PC-3 (cell line): ENCODE results near the gene SH3GL2. TPM values are rescaled to one million over a fixed set of nuclear protein-coding genes. Genes with fewer than 3 reads are reported as not detected.

ENCODE experiments used
- ATAC-seq: fragments of 200-7000 bp; cut with Tn5 transposase; 2 replicates; pipeline ENCODE4 v1.9.1; 2020; ENCODE audit warnings: mild to moderate bottlenecking, moderate library complexity
- BruUV-seq: library from RNA; stranded (reverse); fragments of 400-500 nt; replicated peaks from 2 replicates; lab custom pipeline; 2021; lab: Mats Ljungman, UMichigan
- CTCF ChIA-PET: fragments of 300-600 bp; sonication (Branson Sonifier 250); formaldehyde crosslinking; loops from one replicate; lab custom pipeline; 2022; ENCODE audit warnings: antibody characterized with exemption; lab: Charles Lee
- POLR2A ChIA-PET: fragments of 300-600 bp; sonication (Branson Sonifier 250); formaldehyde crosslinking; loops from one replicate; lab custom pipeline; 2022; ENCODE audit warnings: antibody characterized with exemption; ENCODE audit not compliant: unreplicated experiment; lab: Charles Lee
- DNase-seq: peaks from one replicate; pipeline ENCODE4 v3.0.0-alpha.2; 2015
- H2AFZ ChIP-seq: fragments of 300-600 bp; sonication (generic); 2 replicates; pipeline ENCODE4 v1.6.0; 2016; ENCODE audit warnings: antibody characterized with exemption, low read length
- H3F3A ChIP-seq: fragments of 300-600 bp; sonication (generic); one replicate; pipeline ENCODE4 v1.6.0; 2017; ENCODE audit warnings: antibody characterized with exemption, low read length, control low read depth, mild to moderate bottlenecking; ENCODE audit not compliant: unreplicated experiment
- H3K27ac ChIP-seq: fragments of 300-600 bp; sonication (generic); 2 replicates; pipeline ENCODE4 v1.5.1; 2016; ENCODE audit warnings: mild to moderate bottlenecking, low read length
- H3K27me3 ChIP-seq: fragments of 300-600 bp; sonication (generic); 2 replicates; pipeline ENCODE4 v1.6.1; 2016; ENCODE audit warnings: low read length, mixed read lengths
- H3K36me3 ChIP-seq: fragments of 300-600 bp; sonication (generic); 2 replicates; pipeline ENCODE4 v1.6.1; 2016; ENCODE audit warnings: low read depth, mixed run types, low read length, mixed read lengths
- H3K4me1 ChIP-seq: fragments of 300-600 bp; sonication (generic); 2 replicates; pipeline ENCODE4 v1.5.1; 2016; ENCODE audit warnings: low read length; ENCODE audit not compliant: insufficient read depth
- H3K4me2 ChIP-seq: fragments of 300-600 bp; sonication (generic); 2 replicates; pipeline ENCODE4 v1.6.0; 2016; ENCODE audit warnings: low read length
- H3K4me3 ChIP-seq: fragments of 300-600 bp; sonication (generic); 2 replicates; pipeline ENCODE4 v1.5.1; 2016; ENCODE audit warnings: mild to moderate bottlenecking, low read length, mixed read lengths
- H3K79me2 ChIP-seq: fragments of 300-600 bp; sonication (generic); 2 replicates; pipeline ENCODE4 v1.6.1; 2017; ENCODE audit warnings: low read length, mixed read lengths
- H3K9ac ChIP-seq: fragments of 300-600 bp; sonication (generic); 2 replicates; pipeline ENCODE4 v1.6.0; 2016; ENCODE audit warnings: mild to moderate bottlenecking, low read length
- H3K9me2 ChIP-seq: fragments of 300-600 bp; sonication (generic); replicated peaks from 2 replicates; pipeline ENCODE4 v1.6.1; 2016; ENCODE audit warnings: mixed run types, low read length, mixed read lengths
- H3K9me3 ChIP-seq: fragments of 300-600 bp; sonication (generic); 2 replicates; pipeline ENCODE4 v1.6.1; 2016; ENCODE audit warnings: low read length, mixed read lengths
- H4K20me1 ChIP-seq: fragments of 300-600 bp; sonication (generic); 2 replicates; pipeline ENCODE4 v1.6.1; 2016; ENCODE audit warnings: low read length, mixed read lengths
- EZH2 ChIP-seq: fragments of 300-600 bp; sonication (generic); IDR thresholded peaks from one replicate; pipeline ENCODE4 v1.6.1; 2017; ENCODE audit warnings: antibody characterized with exemption, mild to moderate bottlenecking, low read length; ENCODE audit not compliant: unreplicated experiment
- EZH2phosphoT487 ChIP-seq: fragments of 300-600 bp; sonication (generic); IDR thresholded peaks from 2 replicates; pipeline ENCODE4 v1.6.1; 2018; ENCODE audit warnings: mild to moderate bottlenecking, antibody characterized with exemption, low read length, borderline replicate concordance
- intact Hi-C: fragments of 100-400 bp; cut with micrococcal nuclease; formaldehyde crosslinking; loops from 2 replicates; pipeline ENCODE4 v1.9.0; 2023
- total RNA-seq: library from RNA; depleted of rRNA; stranded (reverse); fragments of >200 nt; gene quantifications from 2 replicates; pipeline ENCODE4 v1.2.3, GENCODE V29; 2014
- TF ChIP-seq, protein P1 (sequence below): fragments of 300-600 bp; sonication (generic); conservative IDR thresholded peaks from 2 replicates; pipeline ENCODE4 v1.5.1; 2017; ENCODE audit warnings: antibody characterized with exemption, low read depth, mild to moderate bottlenecking, low read length

Gene SH3GL2
- total RNA-seq, 1 experiment from 2014 or later: 2.9 TPM

DNA sequence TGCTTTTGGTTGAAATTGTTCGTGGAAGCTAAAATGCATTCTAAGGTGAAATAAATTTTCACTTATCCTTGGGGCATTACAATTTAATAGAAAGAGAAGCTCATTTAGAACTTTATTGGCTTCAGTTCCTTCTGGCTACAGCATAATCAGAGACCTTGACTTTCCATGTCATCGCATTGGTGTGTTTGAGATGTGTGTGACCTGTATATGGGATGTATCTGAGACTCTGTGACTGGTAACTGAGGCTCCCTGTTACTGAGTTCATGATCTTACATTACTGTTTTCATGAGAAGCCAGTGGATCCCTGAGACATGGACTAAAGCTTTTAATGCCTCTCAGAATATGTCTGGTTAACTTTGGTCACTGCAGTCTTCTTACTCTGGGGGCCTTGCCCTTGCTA, 32.5 kb downstream of the SH3GL2 start:
- Histone ChIP-seq H3K4me1 (peaks cover 36% of the 10 kb centered on the region), H3K4me2 (no peak overlapping the region), H4K20me1 (no peaks in the 10 kb centered on the region), H3K27me3 (no peaks in the 10 kb centered on the region), H3K79me2 (no peaks in the 10 kb centered on the region), H2AFZ (no peak overlapping the region), H3K4me3 (no peak overlapping the region), H3K9me3 (no peaks in the 10 kb centered on the region), H3K9ac (no peak overlapping the region), H3K9me2 (no peaks in the 10 kb centered on the region), H3K27ac (no peak overlapping the region), H3K36me3 (no peaks in the 10 kb centered on the region), H3F3A (no peaks in the 10 kb centered on the region)
- intact Hi-C loops: no loop called here
- no TSS peak for BruUV-seq
- no peak for TF ChIP-seq EZH2
- TF ChIP-seq EZH2phosphoT487: no peak
- TF ChIP-seq, protein P1, sequence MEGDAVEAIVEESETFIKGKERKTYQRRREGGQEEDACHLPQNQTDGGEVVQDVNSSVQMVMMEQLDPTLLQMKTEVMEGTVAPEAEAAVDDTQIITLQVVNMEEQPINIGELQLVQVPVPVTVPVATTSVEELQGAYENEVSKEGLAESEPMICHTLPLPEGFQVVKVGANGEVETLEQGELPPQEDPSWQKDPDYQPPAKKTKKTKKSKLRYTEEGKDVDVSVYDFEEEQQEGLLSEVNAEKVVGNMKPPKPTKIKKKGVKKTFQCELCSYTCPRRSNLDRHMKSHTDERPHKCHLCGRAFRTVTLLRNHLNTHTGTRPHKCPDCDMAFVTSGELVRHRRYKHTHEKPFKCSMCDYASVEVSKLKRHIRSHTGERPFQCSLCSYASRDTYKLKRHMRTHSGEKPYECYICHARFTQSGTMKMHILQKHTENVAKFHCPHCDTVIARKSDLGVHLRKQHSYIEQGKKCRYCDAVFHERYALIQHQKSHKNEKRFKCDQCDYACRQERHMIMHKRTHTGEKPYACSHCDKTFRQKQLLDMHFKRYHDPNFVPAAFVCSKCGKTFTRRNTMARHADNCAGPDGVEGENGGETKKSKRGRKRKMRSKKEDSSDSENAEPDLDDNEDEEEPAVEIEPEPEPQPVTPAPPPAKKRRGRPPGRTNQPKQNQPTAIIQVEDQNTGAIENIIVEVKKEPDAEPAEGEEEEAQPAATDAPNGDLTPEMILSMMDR: no peak
- no peak for DNase-seq
- ChIA-PET POLR2A (interaction anchor here (0.6 kb wide), 1 partner anchor 91 kb away, joined by 3 read pairs; no protein-coding TSS in a partner anchor), CTCF (no interaction called here)
- ATAC-seq: no peak

DNA sequence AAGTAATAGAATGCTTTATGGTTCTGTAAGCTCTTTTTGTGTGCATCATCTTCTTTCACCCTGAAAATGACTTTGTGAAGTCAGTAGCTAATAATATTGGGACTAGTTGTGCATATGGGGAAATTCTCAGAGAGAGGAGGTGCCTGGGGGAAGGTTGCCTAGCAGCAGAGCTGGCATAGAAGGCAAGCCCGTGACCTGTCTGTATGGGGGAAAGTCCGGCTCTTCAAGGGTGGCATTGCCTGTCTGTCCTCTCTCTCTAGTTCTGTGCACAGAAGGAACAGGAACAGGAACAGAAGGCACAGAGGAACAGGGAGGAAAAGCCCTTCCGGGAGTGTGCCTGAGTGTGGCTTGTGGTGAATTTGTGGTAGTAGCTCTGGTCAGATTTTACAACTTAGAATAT, 33.1 kb downstream of the SH3GL2 start:
- H4K20me1 ChIP-seq: no peaks in the 10 kb centered on the region
- H3K36me3 ChIP-seq: no peaks in the 10 kb centered on the region
- DNase-seq: no peak
- peaks cover 37% of the 10 kb centered on the region for H3K4me1 ChIP-seq
- CTCF ChIA-PET: no interaction called here
- H3K79me2 ChIP-seq: no peaks in the 10 kb centered on the region
- H3K4me3 ChIP-seq: no peak overlapping the region
- no peak overlapping the region for H3K27ac ChIP-seq
- no TSS peak for BruUV-seq
- no peak overlapping the region for H2AFZ ChIP-seq
- no peaks in the 10 kb centered on the region for H3K9me2 ChIP-seq
- POLR2A ChIA-PET: interaction anchor here (0.6 kb wide), 1 partner anchor 1855 kb away, joined by 4 read pairs; no protein-coding TSS in a partner anchor
- no peaks in the 10 kb centered on the region for H3F3A ChIP-seq
- no peaks in the 10 kb centered on the region for H3K27me3 ChIP-seq
- TF ChIP-seq EZH2phosphoT487: no peak
- TF ChIP-seq, protein P1: no peak
- no peak for TF ChIP-seq EZH2
- no peak for ATAC-seq
- H3K9ac ChIP-seq: no peak overlapping the region
- no peaks in the 10 kb centered on the region for H3K9me3 ChIP-seq
- H3K4me2 ChIP-seq: no peak overlapping the region
- intact Hi-C loops: no loop called here

DNA sequence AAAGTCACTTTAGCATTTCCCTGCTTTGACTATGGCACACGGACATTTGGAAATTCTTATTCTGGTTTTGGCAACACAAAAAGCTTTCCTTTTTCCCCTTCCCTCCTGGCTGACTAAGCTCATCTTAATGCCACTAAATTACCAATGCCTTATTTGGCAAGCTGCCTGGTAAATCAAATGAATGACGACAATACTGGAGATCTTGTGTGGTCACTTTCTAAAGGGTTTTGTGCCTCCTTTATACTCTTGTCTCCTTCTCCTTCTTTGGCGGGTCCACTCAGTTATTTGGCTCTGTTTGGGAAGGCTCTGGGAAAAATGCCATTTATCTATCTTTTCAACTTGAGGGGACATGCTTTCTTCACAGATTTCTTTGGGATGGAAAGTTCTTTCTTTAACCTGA, 34.9 kb downstream of the SH3GL2 start:
- H3F3A ChIP-seq: no peaks in the 10 kb centered on the region
- H3K79me2 ChIP-seq: no peaks in the 10 kb centered on the region
- no peaks in the 10 kb centered on the region for H3K9me3 ChIP-seq
- H3K27me3 ChIP-seq: no peaks in the 10 kb centered on the region
- TF ChIP-seq EZH2 (no peak), EZH2phosphoT487 (no peak)
- TF ChIP-seq, protein P1: no peak
- CTCF ChIA-PET: no interaction called here
- POLR2A ChIA-PET: interaction anchor here (0.6 kb wide), 1 partner anchor 219 kb away, joined by 3 read pairs; no protein-coding TSS in a partner anchor
- H3K27ac ChIP-seq: peak overlapping the region; percentile 75
- H4K20me1 ChIP-seq: no peaks in the 10 kb centered on the region
- BruUV-seq: no TSS peak
- H3K4me3 ChIP-seq: peak overlapping the region; percentile 45
- peak overlapping the region; percentile 36 for H3K9ac ChIP-seq
- H2AFZ ChIP-seq: 0 out of 2 replicates have a peak overlapping the region, but pooled peaks have one; percentile 29
- no peaks in the 10 kb centered on the region for H3K36me3 ChIP-seq
- peak overlapping the region; percentile 80 for H3K4me2 ChIP-seq
- H3K9me2 ChIP-seq: no peaks in the 10 kb centered on the region
- ATAC-seq (peak; percentile 48), DNase-seq (peak; percentile 93)
- intact Hi-C loops: no loop called here
- H3K4me1 ChIP-seq: peaks cover 37% of the 10 kb centered on the region
